Measurements from ENCODE around the gene PNPLA2. TPM values are rescaled to one million over a fixed set of nuclear protein-coding genes. Genes with fewer than 3 reads are reported as not detected.

The PNPLA2 gene
- polyA plus RNA-seq, 1 donor = 27.6 TPM

DNA sequence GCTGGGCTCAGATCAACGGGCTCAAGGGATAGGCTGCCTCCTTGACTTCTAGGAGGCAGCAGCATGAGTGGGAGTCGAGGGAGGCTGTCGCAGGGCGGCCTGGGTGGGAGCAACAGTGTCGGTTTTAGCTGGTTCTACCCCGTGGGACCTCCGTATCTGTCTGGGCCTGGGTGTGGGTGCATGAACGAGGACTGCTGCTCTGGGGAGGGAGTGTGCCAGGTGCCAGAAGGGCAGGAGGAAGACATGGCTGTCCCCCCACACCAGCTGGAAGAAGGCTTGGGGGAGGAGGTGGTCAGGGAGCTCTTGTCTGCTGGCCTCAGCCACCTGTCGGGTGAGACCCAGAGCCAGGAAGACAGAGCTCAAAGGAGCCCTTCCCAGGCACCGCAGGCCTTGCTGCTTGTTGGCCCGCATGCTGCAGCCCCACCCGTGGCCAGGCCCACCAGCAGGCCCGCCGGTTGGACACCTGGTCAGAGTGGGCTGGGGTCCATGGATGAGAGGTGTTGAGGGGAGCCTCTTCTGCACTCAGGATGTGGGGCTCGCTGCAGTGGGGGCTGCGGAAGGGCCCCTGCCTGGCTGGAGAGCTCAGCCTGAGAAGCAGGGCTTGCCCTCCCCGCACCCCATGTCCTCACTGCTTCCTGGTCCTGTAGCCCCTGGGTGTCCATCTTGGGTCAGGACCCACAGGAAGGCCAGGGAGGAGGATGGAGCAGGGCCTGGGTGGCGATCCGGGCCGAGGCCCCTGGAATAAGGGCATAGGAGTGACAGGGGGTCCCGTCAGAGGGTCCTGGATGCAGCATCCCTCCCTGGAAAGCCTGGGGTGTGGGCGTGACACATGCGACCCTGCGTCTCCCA lies 32.3 kb upstream of the PNPLA2 start:
- no peak for DNase-seq (ENCODE audit: low read depth)

DNA sequence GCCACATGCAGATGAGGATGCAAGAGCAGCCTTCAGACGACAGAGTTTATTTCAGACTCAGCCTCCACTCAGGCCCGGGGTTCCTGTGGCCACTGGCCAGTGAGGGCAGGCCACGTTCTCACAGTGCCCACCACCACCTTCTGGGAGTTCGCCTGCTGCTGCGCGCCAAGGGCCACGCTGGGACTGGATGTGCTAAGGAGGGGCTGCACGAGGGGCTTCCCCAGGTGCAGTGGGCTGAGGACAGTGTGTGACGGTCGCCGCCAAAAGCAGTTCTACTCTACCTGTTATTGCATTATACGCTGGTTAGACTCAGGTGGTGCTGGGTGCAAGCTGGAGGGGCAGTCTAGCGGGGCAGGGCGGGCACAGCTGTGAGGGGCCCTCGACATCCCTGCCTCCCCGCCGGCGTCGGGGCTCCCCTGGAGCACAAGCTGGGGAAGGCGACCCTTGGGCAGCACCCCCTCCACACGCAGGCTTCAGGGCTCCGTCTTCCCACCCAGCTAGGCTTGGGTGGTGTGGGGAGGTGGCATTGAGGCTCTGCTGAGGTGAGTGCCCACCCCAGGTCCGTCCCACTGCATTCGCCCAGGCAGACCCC lies 31.5 kb upstream of the PNPLA2 start:
- no peak for DNase-seq (ENCODE audit: low read depth)

DNA sequence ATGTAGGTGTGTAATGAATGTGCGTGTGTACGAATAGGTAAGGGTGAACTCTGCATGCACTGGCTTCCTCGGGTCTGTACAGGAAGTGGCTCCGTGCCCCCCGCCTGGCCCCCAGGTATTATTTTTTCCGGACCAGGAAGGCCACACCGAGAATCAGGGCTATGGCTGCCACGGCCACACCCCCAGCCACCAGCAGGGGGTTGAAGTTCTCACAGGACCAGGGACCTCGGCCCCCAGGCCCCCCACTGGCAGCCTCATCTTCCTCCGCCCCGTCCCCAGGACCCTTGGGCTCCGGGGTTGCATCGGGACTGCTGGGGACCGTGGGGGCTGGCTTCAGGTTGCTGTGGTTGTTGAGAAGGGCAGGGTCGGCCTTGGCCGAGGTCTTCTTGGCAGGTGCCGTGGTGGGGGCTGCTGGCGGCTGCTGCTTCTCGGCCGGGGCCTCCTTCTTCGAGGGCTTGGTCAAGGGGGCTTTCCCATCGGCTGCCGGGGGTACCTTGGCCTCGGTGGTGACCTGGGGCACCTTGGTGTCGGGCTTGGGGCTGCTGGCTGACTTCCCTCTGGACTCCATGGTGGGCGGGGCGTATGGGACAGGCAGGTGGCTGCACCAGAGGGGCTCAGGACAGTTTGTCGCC lies 30.6 kb upstream of the PNPLA2 start:
- no peak for DNase-seq (ENCODE audit: low read depth)

DNA sequence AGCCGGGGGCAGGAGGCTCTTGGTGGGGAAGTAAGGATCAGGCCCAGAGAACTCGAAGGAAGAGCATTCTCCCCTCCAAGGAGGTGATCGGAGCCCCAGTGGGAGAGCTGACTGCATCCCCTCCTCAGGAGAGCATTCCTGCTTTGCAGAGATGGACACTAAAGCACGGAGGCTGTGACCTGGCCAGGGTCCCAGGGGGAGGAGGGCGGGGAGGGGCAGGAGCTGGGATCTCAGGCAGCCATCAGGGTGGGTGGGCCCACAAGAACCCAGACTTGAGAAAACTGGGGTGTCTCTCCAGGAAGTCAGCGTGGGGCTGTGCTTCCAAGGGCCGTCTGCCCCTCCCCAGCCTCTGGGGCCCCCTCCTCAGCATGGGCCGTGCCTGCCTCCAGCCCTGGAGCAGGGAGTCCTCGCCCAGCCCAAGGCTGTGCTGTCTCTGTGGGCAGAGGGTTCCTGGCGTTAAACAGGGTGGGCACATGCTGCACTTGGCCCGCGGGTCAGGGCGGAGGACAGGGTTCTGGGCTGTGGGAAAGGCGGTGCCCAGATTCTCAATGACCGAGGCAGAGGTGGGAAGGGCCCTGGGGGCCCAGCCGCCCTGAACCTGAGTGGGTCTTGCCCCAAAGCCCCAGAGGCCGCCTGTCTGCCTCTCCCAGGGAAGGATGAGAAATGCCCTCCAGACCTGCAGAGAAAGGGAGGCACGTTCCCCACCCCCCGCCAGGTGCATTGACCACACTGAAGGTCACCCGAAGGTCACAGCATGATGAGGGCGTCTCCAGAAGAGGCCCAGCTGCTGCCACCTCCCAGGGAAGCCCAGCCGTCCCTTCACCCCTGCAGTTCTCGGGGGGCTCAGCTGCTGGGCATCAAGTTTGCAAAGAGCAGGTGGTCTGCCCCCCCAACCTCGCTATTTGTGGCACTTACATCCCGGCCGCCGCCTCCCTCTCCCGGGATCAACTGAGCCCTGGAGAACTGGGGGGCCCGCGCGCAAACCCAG lies 29.5 kb upstream of the PNPLA2 start:
- DNase-seq (ENCODE audit: low read depth) = no peak

DNA sequence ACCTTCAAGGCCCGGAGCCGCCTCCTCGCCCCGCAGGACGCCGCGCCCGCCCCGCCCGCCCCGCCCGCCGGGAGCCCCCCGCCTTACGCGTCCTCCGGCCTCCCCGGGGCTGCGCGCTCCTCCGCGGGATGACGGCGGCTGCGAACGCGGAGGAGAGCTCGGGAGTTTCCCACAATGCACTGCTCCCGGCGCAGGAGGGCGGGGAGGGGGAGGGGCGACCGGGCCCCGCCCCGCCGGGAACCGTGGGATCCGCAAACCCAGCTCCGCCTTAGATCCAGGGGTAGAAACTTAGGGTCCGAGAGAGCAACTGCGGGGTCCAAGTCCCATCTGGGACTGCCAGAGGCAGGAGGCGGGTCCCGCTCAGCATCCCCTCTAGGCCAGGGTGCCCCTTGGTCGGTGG lies 28.8 kb upstream of the PNPLA2 start, which contains the start of gene CEND1:
Gene CEND1 (minus strand): TSS at position 148 of the 400 bp plus-strand sequence. CDS start 1,514 bp downstream, outside the sequence.
- no peak for DNase-seq (ENCODE audit: low read depth)

DNA sequence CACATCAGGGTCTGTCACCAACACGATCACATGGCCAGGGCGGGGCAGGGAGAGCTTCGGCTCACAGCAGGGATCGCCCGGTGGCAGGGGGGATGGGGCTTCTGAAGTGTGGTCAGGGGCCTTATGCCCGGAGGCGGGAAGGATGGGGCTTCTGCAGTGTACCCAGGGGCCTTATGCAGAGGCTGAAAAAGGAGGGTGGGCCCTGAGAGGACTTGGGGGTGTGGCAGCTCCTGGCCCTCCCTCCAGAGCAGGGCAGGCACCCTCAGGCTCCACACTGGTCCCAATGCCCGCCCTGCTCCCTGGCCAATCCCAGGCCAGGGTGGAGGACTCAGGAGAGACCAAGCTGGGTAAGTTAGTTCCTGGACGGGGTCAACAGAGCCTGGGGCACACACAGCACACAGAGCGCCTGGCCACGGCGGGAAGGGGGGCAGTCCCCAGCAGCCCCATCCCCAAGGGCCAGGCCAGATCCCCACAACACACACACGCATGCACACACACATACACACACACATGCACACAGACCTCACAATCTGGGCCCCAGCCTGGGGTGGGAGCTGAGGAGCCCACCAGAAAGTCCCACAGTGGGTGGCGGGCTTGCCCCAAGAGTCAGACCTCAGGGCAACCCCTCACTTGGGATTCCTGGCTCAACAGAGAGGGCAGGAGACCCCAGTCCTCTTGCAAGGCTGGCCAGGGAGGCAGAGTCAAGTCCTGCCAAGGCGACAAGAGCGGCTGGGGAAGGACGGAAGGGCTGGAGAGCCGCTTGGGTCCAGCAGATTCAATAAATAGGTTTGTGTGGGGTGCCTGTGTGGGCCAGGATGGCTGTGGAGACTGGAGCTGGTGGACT lies 27.8 kb upstream of the PNPLA2 start:
- no peak for DNase-seq (ENCODE audit: low read depth)

DNA sequence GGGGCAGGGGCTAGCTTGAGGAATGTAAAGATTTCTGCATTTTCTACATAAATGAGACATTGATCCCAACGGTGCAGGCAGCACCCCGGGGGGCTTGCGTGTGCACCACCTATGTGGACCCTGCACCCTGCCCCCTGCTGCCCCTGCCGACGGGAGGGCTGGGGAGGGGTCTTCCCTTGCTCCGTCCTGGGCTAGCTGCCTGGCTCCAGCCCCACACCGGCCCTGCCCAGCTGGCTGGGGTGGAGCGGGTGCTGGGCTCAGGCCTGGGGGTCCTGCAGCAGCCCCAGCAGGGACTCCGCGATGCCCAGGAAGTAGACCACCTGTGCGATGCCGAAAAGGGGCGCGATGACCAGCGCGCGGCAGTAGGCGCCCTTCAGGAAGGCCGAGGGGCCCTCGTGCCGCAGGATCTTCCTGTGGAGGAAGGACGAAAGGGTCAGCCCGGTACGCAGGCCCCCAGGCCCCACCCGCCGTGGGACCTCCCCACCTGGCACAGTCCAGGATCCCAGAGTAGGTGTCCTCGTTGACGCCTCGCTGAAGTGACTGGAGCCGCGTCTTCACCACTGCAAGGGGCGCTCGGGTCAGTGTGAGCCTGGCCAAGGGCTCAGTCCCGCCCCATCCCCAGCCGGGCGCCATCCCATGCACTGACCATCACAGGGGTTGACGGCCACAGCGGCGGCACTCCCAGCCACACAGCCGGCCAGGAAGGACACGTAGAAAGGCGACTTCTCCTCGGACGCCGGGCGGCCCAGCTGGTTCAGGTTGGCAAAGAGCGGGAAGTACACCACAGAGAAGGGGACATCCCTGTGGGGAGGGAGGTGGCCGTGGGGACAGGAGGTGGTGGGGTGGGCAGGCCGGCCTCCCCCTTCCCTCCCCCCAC lies 26.8 kb upstream of the PNPLA2 start:
- no peak for DNase-seq (ENCODE audit: low read depth)

DNA sequence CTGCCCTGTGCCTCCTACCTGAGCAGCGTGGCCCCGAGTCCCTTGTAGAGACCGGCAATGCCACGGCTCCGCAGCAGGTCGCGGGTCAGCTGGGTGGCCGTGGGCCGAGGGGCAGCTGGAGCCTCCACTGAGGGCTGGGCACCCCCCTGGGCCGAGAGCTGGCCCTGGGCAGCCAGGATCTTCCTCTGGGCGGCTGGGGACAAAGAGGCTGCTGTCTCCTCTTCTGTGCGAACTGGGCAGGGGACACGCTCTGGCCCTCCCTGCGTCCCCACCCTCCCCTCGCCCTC lies 26.2 kb upstream of the PNPLA2 start:
- no peak for DNase-seq (ENCODE audit: low read depth)

DNA sequence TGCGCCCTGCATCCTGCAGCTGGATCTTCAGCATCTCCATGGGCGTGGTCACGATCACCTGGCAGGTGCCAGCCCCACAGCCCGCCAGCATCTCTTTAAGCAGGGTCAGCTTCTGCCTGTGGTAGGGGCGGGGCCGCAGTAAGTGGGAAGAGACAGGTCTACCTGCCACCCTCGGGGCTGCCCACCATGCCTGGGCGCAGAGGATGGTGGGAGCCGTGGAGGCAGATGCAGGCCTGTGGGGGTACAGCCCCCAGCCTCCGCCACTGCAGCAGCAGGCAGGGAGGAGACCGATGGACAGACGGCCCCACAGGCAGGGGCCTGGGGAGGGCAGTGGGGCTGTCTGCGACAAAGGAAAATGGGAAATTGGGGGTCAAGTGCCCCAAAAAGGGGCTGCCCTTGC lies 25.8 kb upstream of the PNPLA2 start:
- no peak for DNase-seq (ENCODE audit: low read depth)

DNA sequence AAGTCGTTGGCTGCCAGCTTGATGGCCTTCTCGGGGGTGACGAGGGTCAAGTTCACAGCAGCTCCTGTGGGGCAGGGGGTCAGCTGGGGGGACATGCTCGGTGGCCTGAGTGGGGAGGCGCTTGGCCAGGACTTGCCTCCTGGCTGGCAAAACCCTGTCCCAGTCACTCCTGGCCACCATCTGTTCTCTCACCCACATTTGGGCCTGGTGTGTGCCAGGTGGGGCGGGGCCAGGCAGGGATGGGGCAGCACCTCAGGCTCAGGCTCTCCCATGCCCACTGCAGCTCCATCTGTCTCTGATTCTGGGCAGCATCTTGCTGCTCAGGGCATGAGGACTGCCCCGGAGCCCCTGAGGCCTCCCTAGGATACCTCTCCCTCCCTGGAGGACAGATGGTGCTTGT lies 25.2 kb upstream of the PNPLA2 start:
- no peak for DNase-seq (ENCODE audit: low read depth)

GRCh38 chr11:794013-794765 lies 24.5 kb upstream of the PNPLA2 start:
- DNase-seq (ENCODE audit: low read depth) = no peak

DNA sequence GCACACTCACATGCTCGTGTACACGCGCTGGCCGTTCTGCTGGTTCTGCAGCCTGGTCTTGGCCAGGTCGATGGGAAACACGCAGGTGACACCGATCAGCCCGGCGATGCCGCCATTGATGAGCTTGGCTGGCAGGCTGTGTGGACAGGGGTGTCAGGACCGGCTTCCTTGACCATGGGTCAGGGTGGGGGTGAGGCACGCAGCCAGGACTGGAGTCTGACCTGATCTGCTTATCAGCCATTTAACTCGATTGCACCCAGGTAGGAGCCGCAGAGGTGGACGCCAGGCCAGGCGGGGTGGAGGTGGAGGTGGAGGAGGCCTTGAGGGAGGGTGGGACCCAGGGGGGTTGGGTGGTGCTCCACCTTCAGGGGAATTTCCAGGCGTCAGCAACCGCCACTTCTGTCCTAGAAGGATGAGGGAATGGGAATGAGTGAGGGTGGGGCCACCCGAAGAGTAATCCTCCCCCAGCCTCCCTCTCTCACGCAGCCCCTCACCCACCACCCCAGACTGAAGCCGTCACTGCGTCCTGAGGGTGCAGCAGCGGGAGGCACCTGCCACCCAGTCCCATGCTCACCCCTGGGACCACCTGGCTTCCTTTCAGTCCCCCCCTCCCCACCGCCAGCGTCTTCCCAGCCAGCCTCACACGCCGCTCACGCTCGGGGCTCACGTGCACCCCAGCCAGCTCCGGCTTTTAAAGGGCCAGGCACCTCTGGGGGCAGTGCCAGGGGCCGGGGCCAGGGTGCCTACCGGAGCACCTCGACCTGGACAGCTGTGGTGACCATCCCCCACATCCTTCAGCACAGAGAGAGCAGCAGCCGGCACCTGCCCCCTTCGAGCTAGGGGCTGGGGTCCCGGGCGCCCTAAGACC lies 23.7 kb upstream of the PNPLA2 start:
- DNase-seq (ENCODE audit: low read depth) = no peak

- no peak for DNase-seq (ENCODE audit: low read depth)
These were observed 22.8 kb upstream of the PNPLA2 start for GRCh38 chr11:795634-796564.

DNA sequence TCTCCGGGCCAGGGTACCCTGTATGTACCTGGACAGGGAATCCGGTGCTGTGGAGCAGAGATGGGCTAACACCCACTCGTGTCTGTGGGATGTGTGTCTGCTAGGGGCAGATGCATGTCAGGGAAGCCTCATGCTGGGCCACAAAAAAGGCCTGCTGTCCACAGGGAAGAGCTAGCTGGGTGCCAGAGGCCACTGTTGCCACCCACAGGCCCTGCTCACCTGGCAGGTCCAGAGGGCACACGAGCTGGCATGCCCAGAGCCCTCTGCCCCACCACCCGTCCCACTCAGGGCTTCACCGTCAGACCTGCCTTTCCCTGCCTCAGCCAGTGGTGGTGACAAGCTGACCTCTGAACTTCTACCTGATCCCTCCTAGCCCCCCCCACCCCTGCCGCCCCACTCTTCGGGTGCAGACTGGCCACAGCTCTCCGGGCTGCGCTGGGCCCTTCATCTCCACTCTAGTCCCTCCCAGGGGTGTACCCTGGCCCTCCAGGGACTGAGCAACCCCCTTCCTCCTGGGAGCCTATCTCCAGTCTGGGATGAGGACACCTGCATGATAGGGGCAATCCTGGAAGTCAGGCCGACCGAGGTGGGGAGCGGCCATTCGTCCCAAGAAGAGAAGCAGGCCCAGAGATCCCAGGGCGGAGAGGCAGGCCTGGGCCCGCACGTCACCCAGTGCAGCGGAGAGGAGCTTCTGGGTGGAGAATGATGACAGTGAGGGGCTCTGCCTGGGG lies 22.0 kb upstream of the PNPLA2 start:
- no peak for DNase-seq (ENCODE audit: low read depth)

- DNase-seq (ENCODE audit: low read depth) = no peak
These were observed 21.2 kb upstream of the PNPLA2 start for GRCh38 chr11:797296-798092.
